Uterus (tissue), 2 donors: ENCODE measurements around the gene COL4A6.

Source experiments
- CTCF ChIP-seq, 4 experiments: fragments of 200-600 bp in 2 of 4; fragments of 450-650 bp in 2 of 4; sonication (generic) in 2 of 4; IDR thresholded peaks; one replicate each; pipeline ENCODE4 v1.5.1; 2016 to 2019; ENCODE audit warnings: antibody characterized with exemption in 4 of 4, mild to moderate bottlenecking in 2 of 4, moderate library complexity in 1 of 4
- POLR2A ChIP-seq, 2 donors: fragments of 450-650 bp; IDR thresholded peaks; one replicate each; pipeline ENCODE4 v1.6.1; 2016; ENCODE audit warnings: antibody characterized with exemption in 2 of 2, mild to moderate bottlenecking in 1 of 2, moderate library complexity in 1 of 2

GRCh38 chrX:108362026-108362425 lies 76.2 kb downstream of the COL4A6 start:
- no peak for TF ChIP-seq CTCF (IDR thresholded peaks at IDR 0.05)
- no peak for TF ChIP-seq POLR2A (IDR thresholded peaks at IDR 0.05)
